IMR-90 (cell line): Measurements from ENCODE around the gene RIMBP2. TPM values are rescaled to one million over a fixed set of nuclear protein-coding genes. Genes with fewer than 3 reads are reported as not detected.
A peak's percentile ranks its signal among the peaks of the same experiment; 100 is the strongest.

Experiments
- ATAC-seq: fragments of 200-7000 bp; cut with Tn5 transposase; 2 replicates; pipeline ENCODE4 v1.9.1; 2020; ENCODE audit warnings: low read depth, mild to moderate bottlenecking, moderate library complexity
- BruUV-seq: library from RNA; stranded (reverse); fragments of 400-500 nt; replicated peaks from 2 replicates; lab custom pipeline; 2021; lab: Mats Ljungman, UMichigan
- CTCF ChIA-PET: fragments of 300-600 bp; formaldehyde crosslinking; extraction: SDS; loops from one replicate; lab custom pipeline; 2021; ENCODE audit warnings: antibody characterized with exemption; lab: Yijun Ruan, JAX
- POLR2A ChIA-PET: fragments of 300-600 bp; sonication (Branson Sonifier 250); formaldehyde crosslinking; loops from one replicate; lab custom pipeline; 2022; ENCODE audit warnings: antibody characterized with exemption; ENCODE audit not compliant: unreplicated experiment; lab: Charles Lee
- DNase-seq: peaks from one replicate; pipeline ENCODE4 v3.0.0; 2013
- H2AFZ ChIP-seq: replicated peaks from 2 replicates; pipeline ENCODE3; 2013; ENCODE audit warnings: low read length, mild to moderate bottlenecking; ENCODE audit not compliant: poor library complexity
- H2AK5ac ChIP-seq: 2 replicates; pipeline ENCODE4 v1.6.1; 2013; ENCODE audit warnings: low read depth, low read length, inconsistent platforms
- H2AK9ac ChIP-seq: replicated peaks from 2 replicates; pipeline ENCODE3; 2013; ENCODE audit warnings: mild to moderate bottlenecking, low read depth, low read length, moderate library complexity; ENCODE audit not compliant: poor library complexity
- H2BK120ac ChIP-seq: 2 replicates; pipeline ENCODE4 v1.6.1; 2013; ENCODE audit warnings: low read depth, low read length, inconsistent platforms
- H2BK15ac ChIP-seq: 3 replicates; pipeline ENCODE4 v1.6.1; 2013; ENCODE audit warnings: low read depth, low read length, inconsistent platforms
- H2BK20ac ChIP-seq: 2 replicates; pipeline ENCODE4 v1.6.1; 2013; ENCODE audit warnings: low read depth, mild to moderate bottlenecking, inconsistent platforms, low read length, moderate library complexity
- H2BK5ac ChIP-seq: 2 replicates; pipeline ENCODE4 v1.6.1; 2013; ENCODE audit warnings: mild to moderate bottlenecking, low read depth, low read length, inconsistent platforms; ENCODE audit not compliant: poor library complexity, severe bottlenecking
- H3K14ac ChIP-seq: replicated peaks from 2 replicates; pipeline ENCODE4 v1.6.1; 2013; ENCODE audit warnings: low read depth, low read length, inconsistent platforms
- H3K18ac ChIP-seq: 2 replicates; pipeline ENCODE4 v1.6.1; 2013; ENCODE audit warnings: low read depth, low read length, control low read depth
- H3K23ac ChIP-seq: 2 replicates; pipeline ENCODE4 v1.6.1; 2013; ENCODE audit warnings: low read depth, low read length, inconsistent platforms
- H3K27ac ChIP-seq: 2 replicates; pipeline ENCODE4 v1.5.1; 2013; ENCODE audit warnings: mild to moderate bottlenecking, control low read depth, low read length; ENCODE audit not compliant: insufficient read depth
- H3K27me3 ChIP-seq: 2 replicates; pipeline ENCODE4 v1.6.1; 2013; ENCODE audit warnings: low read length; ENCODE audit not compliant: control insufficient read depth, insufficient read depth
- H3K36me3 ChIP-seq: 2 replicates; pipeline ENCODE4 v1.6.1; 2013; ENCODE audit warnings: low read length, mixed read lengths; ENCODE audit not compliant: control insufficient read depth, insufficient read depth
- H3K4ac ChIP-seq: 2 replicates; pipeline ENCODE4 v1.6.1; 2013; ENCODE audit warnings: low read depth, low read length, inconsistent platforms
- H3K4me1 ChIP-seq: 2 replicates; pipeline ENCODE4 v1.6.1; 2013; ENCODE audit warnings: low read length, mixed read lengths; ENCODE audit not compliant: control insufficient read depth, insufficient read depth
- H3K4me2 ChIP-seq: 2 replicates; pipeline ENCODE4 v1.6.1; 2013; ENCODE audit warnings: low read depth, mild to moderate bottlenecking, control low read depth, low read length, moderate library complexity
- H3K4me3 ChIP-seq: 2 replicates; pipeline ENCODE4 v1.5.1; 2013; ENCODE audit warnings: low read depth, mild to moderate bottlenecking, control low read depth, low read length, moderate library complexity; ENCODE audit not compliant: insufficient read depth
- H3K56ac ChIP-seq: 2 replicates; pipeline ENCODE4 v1.6.1; 2013; ENCODE audit warnings: low read length, inconsistent platforms; ENCODE audit not compliant: insufficient read depth; ENCODE audit errors: extremely low read depth
- H3K79me1 ChIP-seq, 2 experiments: 2 replicates each; pipeline ENCODE4 v1.6.1; 2013; ENCODE audit warnings: low read length in 2 of 2, inconsistent platforms in 1 of 2, low read depth in 1 of 2
- H3K9ac ChIP-seq: 2 replicates; pipeline ENCODE4 v1.6.1; 2013; ENCODE audit warnings: low read depth, low read length, control low read depth
- H3K9me1 ChIP-seq: 2 replicates; pipeline ENCODE4 v1.6.1; 2013; ENCODE audit warnings: low read length, inconsistent platforms; ENCODE audit not compliant: insufficient read depth
- H3K9me3 ChIP-seq: 2 replicates; pipeline ENCODE4 v1.6.1; 2013; ENCODE audit warnings: low read length; ENCODE audit not compliant: control insufficient read depth, insufficient read depth
- H4K20me1 ChIP-seq: 2 replicates; pipeline ENCODE4 v1.6.1; 2013; ENCODE audit warnings: low read length, inconsistent platforms; ENCODE audit not compliant: insufficient read depth
- H4K5ac ChIP-seq: 2 replicates; pipeline ENCODE4 v1.6.1; 2013; ENCODE audit warnings: mild to moderate bottlenecking, low read depth, low read length, control low read depth
- H4K8ac ChIP-seq, 2 experiments: 2 replicates each; pipeline ENCODE4 v1.6.1; 2013; ENCODE audit warnings: low read depth in 2 of 2, low read length in 2 of 2, control low read depth in 1 of 2, inconsistent platforms in 1 of 2
- H4K91ac ChIP-seq: 2 replicates; pipeline ENCODE4 v1.6.1; 2013; ENCODE audit warnings: low read depth, low read length, inconsistent platforms; ENCODE audit not compliant: insufficient read depth
- BHLHE40 ChIP-seq: fragments of 150-350 bp; IDR thresholded peaks from 2 replicates; pipeline ENCODE4 v1.6.1; 2016; ENCODE audit warnings: mild to moderate bottlenecking, low read depth, low read length
- CEBPB ChIP-seq: IDR thresholded peaks from 2 replicates; pipeline ENCODE4 v1.6.1; 2012; ENCODE audit warnings: low read depth, low read length, improper control_type of control experiment
- CHD1 ChIP-seq: IDR thresholded peaks from 2 replicates; pipeline ENCODE4 v1.6.1; 2012; ENCODE audit warnings: low read depth, low read length, improper control_type of control experiment
- CTCF ChIP-seq: conservative IDR thresholded peaks from 2 replicates; pipeline ENCODE4 v1.5.1; 2012; ENCODE audit warnings: mild to moderate bottlenecking, low read depth, low read length, improper control_type of control experiment
- ELK1 ChIP-seq: fragments of 150-350 bp; IDR thresholded peaks from 2 replicates; pipeline ENCODE4 v1.6.1; 2016; ENCODE audit warnings: low read depth, mild to moderate bottlenecking, low read length, moderate library complexity, borderline replicate concordance
- FOS ChIP-seq: fragments of 150-350 bp; IDR thresholded peaks from 2 replicates; pipeline ENCODE4 v1.6.1; 2016; ENCODE audit warnings: low read depth, low read length
- MAFK ChIP-seq: IDR thresholded peaks from 2 replicates; pipeline ENCODE4 v1.6.1; 2012; ENCODE audit warnings: low read depth, low read length, improper control_type of control experiment
- MAZ ChIP-seq: IDR thresholded peaks from 2 replicates; pipeline ENCODE4 v1.6.1; 2012; ENCODE audit warnings: low read depth, mild to moderate bottlenecking, low read length, improper control_type of control experiment, moderate library complexity, borderline replicate concordance
- MXI1 ChIP-seq: IDR thresholded peaks from 2 replicates; pipeline ENCODE4 v1.6.1; 2012; ENCODE audit warnings: low read depth, mild to moderate bottlenecking, low read length, moderate library complexity, borderline replicate concordance
- NFE2L2 ChIP-seq: fragments of 150-350 bp; IDR thresholded peaks from 2 replicates; pipeline ENCODE4 v1.6.1; 2016; ENCODE audit warnings: low read depth, mild to moderate bottlenecking, low read length
- RAD21 ChIP-seq: IDR thresholded peaks from 2 replicates; pipeline ENCODE4 v1.6.1; 2012; ENCODE audit warnings: low read length, improper control_type of control experiment
- RCOR1 ChIP-seq: IDR thresholded peaks from 2 replicates; pipeline ENCODE4 v1.6.1; 2012; ENCODE audit warnings: mild to moderate bottlenecking, low read length, improper control_type of control experiment; ENCODE audit not compliant: insufficient replicate concordance
- RFX5 ChIP-seq: IDR thresholded peaks from 2 replicates; pipeline ENCODE4 v1.8.0; 2012; ENCODE audit warnings: low read depth, mild to moderate bottlenecking, low read length, moderate library complexity
- USF2 ChIP-seq: fragments of 150-350 bp; IDR thresholded peaks from 2 replicates; pipeline ENCODE4 v1.6.1; 2017; ENCODE audit warnings: mild to moderate bottlenecking, antibody characterized with exemption, low read length, low read depth
- WGBS, 2 experiments: methylation state at CpG; one replicate each; pipeline versions ENCODE4 v1.1.5 to v1.1.7; 2013; ENCODE audit warnings: missing lambda C conversion rate in 2 of 2; ENCODE audit not compliant: insufficient read length in 1 of 2; ENCODE audit errors: extremely low coverage in 2 of 2; 5-methylcytosine and 5-hydroxymethylcytosine counted together
- dilution Hi-C: fragments of 300-500 bp; cut with HindIII; formaldehyde crosslinking; loops from one replicate; pipeline ENCODE4 v1.14.3; 2018; ENCODE audit warnings: low sequenced_read_pairs; ENCODE audit not compliant: unreplicated experiment
- in situ Hi-C: fragments of 300-500 bp; cut with MboI; formaldehyde crosslinking; loops from 3 replicates; pipeline ENCODE4 v1.14.3; 2019; ENCODE audit warnings: low sequenced_read_pairs, inconsistent platforms, mixed read lengths
- intact Hi-C: fragments of 100-400 bp; cut with micrococcal nuclease; formaldehyde crosslinking; loops from 2 replicates; pipeline ENCODE4 v1.10.0; 2022
- polyA plus RNA-seq, 3 experiments: library from polyadenylated mRNA; depleted of rRNA; stranded (reverse); fragments of >200 nt; gene quantifications; 2 replicates each; pipeline ENCODE4 v1.2.3, GENCODE V29; 2012; ENCODE audit warnings: low replicate concordance in 1 of 3
- total RNA-seq: library from RNA; depleted of rRNA; stranded (reverse); fragments of >200 nt; gene quantifications from 2 replicates; pipeline ENCODE4 v1.2.3, GENCODE V29; 2012

Gene RIMBP2
- total and polyA plus RNA-seq, 2 of the 4 experiments (the other 2 are of a cell fraction), result not detected

- Histone ChIP-seq H3K4me3 (no peak overlapping the region), H3K27me3 (no peaks in the 10 kb centered on the region), H3K27ac (no peak overlapping the region), H2BK20ac (no peak overlapping the region), H3K4me1 (no peaks in the 10 kb centered on the region), H3K9me1 (no peaks in the 10 kb centered on the region), H2AK5ac (no peak overlapping the region), H3K14ac (no peak overlapping the region), H2AK9ac (peak overlapping the region; percentile 33), H2BK5ac (no peak overlapping the region), H4K91ac (no peak overlapping the region), H3K79me1 (no peaks in the 10 kb centered on the region), H3K4ac (no peak overlapping the region), H3K56ac (no peak overlapping the region), H2AFZ (no peak overlapping the region), H3K4me2 (no peak overlapping the region), H3K9ac (no peak overlapping the region), H3K18ac (no peak overlapping the region), H4K8ac (no peak overlapping the region), H2BK120ac (no peak overlapping the region), H4K5ac (no peak overlapping the region), H3K36me3 (no peaks in the 10 kb centered on the region), H3K23ac (no peak overlapping the region), H3K9me3 (peaks cover 41% of the 10 kb centered on the region), H4K20me1 (no peaks in the 10 kb centered on the region), H2BK15ac (no peak overlapping the region)
- in situ Hi-C loops (no loop called here), intact Hi-C loops (no loop called here), dilution Hi-C loops (no loop called here)
- ChIA-PET CTCF (interaction anchor here (0.6 kb wide), 1 partner anchor 1268 kb away, joined by 6 read pairs; no protein-coding TSS in a partner anchor), POLR2A (no interaction called here)
- ATAC-seq, result no peak
- BruUV-seq, result no TSS peak
- TF ChIP-seq CTCF (no peak), MXI1 (no peak), CHD1 (no peak), RAD21 (no peak), NFE2L2 (no peak), ELK1 (no peak), CEBPB (no peak), RCOR1 (no peak), USF2 (no peak), BHLHE40 (no peak), FOS (no peak), MAZ (no peak), MAFK (no peak), RFX5 (no peak)
- 17% methylated on average over 1 of the region's 6 CpGs; no CpG with 5 or more reads in 1 of the 2 experiments for WGBS, 2 experiments
- no peak for DNase-seq
Observed at GRCh38 chr12:130566446-130567155, 149.5 kb downstream of the RIMBP2 start.
